HG03520 (cell line): ENCODE measurements around the gene GORASP2.

Experiments used
- ATAC-seq: cut with Tn5 transposase; IDR thresholded peaks from one replicate; pipeline ENCODE4 v1.9.1; 2021; ENCODE audit warnings: mild to moderate bottlenecking, moderate library complexity; ENCODE audit not compliant: unreplicated experiment

The GORASP2 gene

DNA sequence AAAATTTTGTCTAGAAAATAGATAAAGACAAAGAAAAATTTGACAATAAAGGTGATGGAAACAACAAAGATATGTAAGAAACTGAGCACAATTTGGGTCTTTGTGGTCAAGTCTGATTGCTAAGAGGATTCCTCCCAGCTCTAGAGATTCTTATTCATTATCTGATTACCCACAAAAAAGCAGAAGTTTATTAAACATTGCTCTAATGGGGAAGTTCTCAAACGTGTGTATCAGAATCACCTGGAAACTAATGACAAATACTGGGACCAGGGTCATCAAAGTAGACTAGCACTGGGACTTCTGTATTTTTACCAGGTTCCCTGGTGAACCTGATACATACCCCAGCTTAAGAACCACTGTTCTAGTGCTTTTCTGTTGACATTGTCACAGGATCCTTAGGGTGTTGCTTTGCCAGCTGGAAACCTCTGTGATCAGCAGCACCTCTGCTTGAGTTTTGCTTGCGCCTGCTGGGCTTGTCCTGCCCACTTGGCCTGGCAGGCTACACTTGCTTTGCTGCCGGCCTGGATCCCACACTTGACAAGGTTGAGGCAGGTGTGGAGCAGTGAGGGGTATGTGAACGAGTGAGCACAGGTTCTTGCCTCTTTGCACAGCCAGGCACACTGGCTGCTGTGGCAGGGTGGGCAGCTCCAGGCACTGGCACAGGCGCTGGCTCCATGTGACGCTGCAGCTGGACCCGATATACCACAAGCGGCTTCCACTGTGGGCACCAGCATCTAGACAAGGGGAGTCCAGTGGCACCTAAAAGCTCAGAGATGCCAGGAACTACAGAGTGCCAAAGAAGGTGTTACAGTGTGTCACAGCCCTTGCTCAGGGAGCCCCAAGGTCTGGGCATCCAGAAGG lies 6.2 kb upstream of the GORASP2 start:
- no peak for ATAC-seq

DNA sequence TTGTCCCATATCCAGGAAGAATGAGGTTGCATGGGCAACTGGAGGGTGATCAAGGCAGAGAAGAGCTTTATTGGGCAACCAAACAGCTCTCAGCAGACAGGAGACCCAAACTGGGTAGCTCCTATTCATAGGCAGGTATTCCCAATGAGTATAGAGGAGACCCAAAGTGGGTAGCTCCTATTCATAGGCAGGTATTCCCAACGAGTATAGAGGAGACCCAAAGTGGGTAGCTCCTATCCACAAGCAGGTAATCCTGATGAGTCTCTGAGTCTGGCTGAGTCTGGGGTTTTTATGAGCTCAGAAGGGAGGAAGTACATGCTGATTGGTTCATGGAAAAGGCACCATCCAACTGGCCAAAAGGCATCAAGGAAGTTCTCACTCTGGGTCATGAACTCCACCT lies 5.3 kb upstream of the GORASP2 start:
- no peak for ATAC-seq

- ATAC-seq = no peak
These were observed 4.1 kb upstream of the GORASP2 start for GRCh38 chr2:170924969-170925368.

DNA sequence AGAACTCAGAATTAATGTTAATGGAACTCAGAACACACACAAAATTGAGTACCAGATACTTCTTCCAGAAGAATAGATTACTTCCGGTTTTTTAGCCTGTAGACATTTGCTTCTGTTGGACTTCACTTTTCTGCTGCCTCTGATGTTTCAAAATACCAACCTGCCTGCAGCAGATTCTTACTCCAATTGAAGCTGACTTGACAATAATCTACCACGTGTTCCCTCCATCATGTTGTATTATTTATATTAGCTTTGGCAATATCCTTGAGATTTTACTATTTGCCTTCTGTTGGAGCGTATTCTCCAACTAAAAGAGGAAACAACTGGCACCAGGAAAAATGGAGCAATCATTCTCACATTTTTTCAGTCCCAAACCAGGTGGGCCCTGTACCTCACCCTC lies 3.1 kb upstream of the GORASP2 start:
- ATAC-seq = no peak

- no peak for ATAC-seq
These were observed 2.2 kb upstream of the GORASP2 start for GRCh38 chr2:170926743-170927297.

DNA sequence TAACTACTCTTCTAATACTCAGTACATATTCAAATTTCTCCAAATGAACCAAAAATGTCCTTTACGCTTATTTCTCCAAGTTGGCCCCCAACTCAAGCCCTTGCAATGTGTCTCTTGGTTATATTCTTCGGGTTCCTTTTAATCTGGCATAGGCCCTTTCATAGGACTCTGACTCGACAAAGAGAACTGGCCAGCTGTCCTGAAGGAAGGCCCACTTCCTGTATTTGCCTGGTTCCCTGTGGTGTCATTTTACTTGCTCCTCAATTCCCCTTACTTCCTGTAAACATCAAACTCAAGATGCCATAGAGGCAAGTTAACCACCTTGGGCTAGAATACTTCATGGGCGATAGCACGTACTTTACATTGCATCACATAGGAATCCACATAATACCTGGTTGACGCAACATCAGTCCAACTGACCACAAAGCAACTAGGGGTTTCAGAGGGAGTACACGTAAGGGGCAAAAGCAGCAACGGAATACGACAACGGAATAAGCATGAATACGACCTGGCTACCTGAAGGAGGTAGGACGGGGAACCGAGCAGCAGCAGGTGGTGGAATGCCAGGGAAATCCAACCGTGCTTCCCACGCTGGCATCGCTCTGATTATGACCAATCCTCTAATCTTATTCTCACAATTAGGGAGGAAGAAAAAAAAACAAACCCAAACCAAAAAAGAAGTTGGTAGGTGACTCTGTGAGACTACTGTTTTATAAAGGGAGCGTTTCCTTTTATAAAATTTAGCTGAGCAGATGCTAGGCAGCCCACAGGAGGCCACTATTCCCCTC lies 823 bp upstream of the GORASP2 start:
- no peak for ATAC-seq

DNA sequence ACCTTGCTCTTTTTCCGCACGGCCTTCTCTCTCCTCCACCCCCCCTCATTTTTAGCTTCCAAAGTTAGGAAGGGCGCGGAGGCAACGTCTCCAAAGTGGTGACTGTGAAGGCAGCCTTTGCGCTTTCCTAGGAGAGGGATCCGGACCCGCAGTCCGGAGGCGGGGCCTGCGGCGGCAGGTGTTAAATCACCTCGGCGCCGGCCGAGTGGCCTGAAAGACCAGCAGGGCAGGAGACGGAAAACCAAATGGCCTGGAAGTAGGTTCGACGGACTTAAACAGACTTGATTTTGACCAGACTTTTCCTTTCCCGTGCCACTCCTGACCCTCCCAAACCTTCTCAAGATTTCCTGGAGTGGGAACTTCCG lies 615 bp downstream of the GORASP2 start:
- no peak for ATAC-seq

DNA sequence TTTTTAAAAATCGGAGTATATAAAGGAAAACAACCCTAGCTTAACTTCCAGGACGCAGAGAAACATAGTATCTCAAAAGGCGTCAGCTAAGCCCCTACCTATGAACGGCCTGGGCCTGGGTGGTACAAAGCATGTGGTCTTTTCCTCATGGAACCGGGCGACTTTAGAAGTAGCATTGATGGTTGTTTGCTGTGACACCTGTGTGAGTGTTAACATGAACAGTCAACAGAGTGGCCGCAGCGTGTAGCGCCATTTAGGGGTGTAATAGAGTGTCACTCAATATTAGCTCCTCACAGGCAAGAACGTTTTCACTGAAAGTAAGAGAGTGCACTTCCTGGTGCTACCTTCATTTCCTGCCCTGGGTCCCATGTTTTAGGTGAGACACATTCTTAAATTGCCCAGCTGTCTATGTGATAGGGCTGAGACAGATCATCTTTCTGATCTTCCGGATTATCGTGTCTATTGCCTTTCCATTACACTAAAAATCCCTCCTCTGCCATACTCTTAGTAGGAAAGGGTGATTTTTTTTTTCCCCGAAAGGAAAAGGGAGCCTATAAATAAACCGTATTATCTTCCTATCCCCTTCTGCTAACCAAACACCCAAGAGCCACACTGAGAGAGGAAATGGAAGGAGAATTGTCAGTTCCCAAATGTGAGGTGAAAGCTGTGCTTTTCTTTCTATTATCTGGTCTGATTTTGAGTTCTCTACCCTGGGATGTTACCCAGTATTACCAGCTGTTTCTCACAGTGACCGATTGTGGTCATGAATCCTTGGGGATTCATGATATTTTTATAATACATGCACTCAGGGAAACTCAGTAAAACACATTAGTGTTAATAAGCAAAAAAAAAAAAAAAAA lies 1.3 kb downstream of the GORASP2 start:
- ATAC-seq = peak; percentile 35

- no peak for ATAC-seq
These were observed 1.9 kb downstream of the GORASP2 start for GRCh38 chr2:170930991-170931266.

GRCh38 chr2:170932166-170932565 lies 3.1 kb downstream of the GORASP2 start:
- ATAC-seq = no peak

DNA sequence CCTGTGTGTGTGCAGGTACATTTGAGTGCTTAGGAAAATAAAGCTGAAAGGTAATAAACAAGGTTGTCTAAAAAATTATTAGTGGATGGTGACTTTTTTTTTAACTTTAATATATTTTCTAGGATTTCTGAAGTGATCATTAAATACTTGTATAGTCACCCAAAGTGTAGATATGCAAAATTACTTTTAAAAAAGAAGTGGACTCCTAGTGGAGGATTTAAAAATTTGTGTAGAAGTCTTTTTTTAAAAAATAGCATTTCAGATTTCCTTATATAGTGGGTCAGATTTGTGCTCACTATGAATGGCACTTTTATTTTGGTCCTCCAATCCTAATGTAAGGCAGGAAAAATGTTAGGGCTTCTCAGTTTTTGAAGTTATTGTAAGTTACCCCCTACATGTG lies 3.9 kb downstream of the GORASP2 start:
- no peak for ATAC-seq

DNA sequence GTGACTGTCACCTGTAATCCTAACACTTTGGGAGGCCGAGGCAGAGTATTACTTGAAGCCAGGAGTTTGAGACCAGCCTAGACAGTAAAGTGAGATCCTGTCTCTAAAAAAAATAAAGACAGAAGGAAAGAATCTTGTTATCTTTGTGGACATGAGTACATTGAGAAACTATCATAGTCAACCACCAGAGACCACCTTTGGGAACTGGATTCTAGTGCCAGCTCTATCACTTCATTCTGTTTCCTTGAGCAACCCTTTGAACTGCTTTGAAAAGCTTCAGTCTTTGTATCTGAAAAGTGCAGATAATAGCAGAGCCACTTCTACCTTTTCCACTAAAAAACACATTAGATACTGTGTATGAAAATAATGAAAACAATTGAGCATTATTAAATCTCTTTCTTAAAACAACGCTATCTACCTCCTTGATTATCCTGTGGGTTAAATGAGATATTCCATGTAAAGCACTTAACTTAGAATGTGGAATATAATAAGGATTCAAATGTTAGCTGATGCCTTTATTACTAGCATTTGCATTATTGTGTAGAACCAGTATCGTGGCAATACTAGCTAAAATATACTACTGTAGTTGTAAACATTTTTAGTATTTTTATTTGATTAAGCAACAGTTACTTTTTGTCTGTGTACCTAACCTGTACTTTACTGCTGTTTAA lies 8.8 kb downstream of the GORASP2 start:
- ATAC-seq = no peak

- no peak for ATAC-seq
These were observed 11.0 kb downstream of the GORASP2 start for GRCh38 chr2:170940066-170940465.

DNA sequence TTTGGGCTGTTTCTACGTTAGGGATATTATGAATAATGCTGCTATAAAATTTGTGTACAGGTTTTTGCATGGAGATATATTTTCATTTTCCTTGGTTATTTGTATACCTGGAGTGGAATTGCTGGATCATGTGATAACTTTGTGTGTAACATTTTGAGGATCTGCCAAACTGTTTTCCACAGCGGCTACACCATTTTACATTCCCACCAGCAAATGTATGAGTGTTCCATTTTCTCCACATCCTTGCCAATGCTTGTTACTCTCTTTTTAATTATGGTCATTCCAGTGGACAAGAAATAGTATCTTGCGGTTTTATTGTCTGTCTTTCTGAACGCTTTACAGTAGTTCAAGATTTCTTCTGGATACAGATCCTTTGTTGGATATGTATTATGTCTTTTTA lies 13.6 kb downstream of the GORASP2 start:
- no peak for ATAC-seq

GRCh38 chr2:170943041-170943440 lies 14.0 kb downstream of the GORASP2 start:
- no peak for ATAC-seq

DNA sequence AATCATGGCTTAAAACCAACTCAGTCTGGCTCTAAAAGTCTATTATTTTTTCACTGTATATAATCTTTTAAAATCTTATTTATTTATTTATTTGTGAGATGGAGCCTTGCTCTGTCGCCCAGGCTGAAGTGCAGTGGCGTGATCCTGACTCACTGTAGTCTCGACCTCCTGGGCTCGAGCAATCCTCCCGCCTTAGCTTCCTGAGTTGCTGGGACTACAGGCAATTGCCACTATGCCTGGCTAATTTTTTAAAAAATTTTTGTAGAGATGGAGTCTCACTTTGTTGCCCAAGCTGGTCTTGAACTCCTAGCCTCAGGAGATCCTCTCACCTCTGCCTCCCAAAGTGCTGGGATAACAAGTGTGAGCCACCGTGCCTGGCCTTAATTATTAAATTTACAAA lies 14.5 kb downstream of the GORASP2 start:
- no peak for ATAC-seq

DNA sequence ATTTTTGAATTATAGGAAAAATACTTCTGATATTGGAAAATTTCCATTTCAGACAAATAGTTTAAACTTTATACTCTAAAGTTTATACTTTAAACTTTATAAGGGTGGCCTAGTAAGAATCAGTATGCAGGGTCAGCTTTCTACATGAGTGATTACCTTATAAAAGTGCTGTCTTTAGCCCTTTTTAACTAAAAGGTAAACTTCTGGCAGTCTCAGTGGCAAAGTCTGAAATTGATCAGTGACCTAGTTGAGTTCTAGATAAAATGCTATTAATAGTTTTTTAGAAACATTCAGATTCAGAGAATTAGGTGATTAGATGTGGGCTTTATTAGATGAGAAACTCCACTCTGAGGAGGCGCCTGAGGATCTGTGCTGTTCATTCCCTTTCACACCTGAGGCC lies 15.5 kb downstream of the GORASP2 start:
- no peak for ATAC-seq

GRCh38 chr2:170949415-170949814 lies 20.4 kb downstream of the GORASP2 start:
- no peak for ATAC-seq

- peak; percentile 66 for ATAC-seq
These were observed 21.2 kb downstream of the GORASP2 start for GRCh38 chr2:170950221-170950761.

GRCh38 chr2:170953941-170954340 lies 24.9 kb downstream of the GORASP2 start:
- no peak for ATAC-seq
